ENCODE measurements around the gene HINT2. TPM values are rescaled to one million over a fixed set of nuclear protein-coding genes. Genes with fewer than 3 reads are reported as not detected.

Gene HINT2
- total RNA-seq, result 30.3 to 32.8 TPM (median 32.0 TPM) in 3 replicates
- long read RNA-seq, transcript HINT2-201 (5 exons, 628 nt), result major isoform, 27 of 50 reads
- long read RNA-seq, partial matches to known transcripts, result 20 of 50 reads
- long read RNA-seq, other reads (novel, unspliced or antisense), result 2 of 50 reads

GRCh38 chr9:35814841-35815543 lies at the start of gene HINT2:
Gene HINT2, minus strand, starts transcription at chr9:35815042. Its CDS starts 63 bp downstream, at chr9:35814979.
- TF ChIP-seq, protein P1, sequence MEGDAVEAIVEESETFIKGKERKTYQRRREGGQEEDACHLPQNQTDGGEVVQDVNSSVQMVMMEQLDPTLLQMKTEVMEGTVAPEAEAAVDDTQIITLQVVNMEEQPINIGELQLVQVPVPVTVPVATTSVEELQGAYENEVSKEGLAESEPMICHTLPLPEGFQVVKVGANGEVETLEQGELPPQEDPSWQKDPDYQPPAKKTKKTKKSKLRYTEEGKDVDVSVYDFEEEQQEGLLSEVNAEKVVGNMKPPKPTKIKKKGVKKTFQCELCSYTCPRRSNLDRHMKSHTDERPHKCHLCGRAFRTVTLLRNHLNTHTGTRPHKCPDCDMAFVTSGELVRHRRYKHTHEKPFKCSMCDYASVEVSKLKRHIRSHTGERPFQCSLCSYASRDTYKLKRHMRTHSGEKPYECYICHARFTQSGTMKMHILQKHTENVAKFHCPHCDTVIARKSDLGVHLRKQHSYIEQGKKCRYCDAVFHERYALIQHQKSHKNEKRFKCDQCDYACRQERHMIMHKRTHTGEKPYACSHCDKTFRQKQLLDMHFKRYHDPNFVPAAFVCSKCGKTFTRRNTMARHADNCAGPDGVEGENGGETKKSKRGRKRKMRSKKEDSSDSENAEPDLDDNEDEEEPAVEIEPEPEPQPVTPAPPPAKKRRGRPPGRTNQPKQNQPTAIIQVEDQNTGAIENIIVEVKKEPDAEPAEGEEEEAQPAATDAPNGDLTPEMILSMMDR (IDR thresholded peaks at IDR 0.05), result no peak
- no peaks in the 10 kb centered on the region for H3K9me3 Mint-ChIP-seq (ENCODE audit: low read depth)
- no peaks in the 10 kb centered on the region for H3K27me3 Mint-ChIP-seq (ENCODE audit: low read depth)
- peak; percentile 97 for DNase-seq (ENCODE audit: low spot score)
- no peaks in the 10 kb centered on the region for H3K36me3 Mint-ChIP-seq (ENCODE audit: low read depth)
- H3K4me3 Mint-ChIP-seq (ENCODE audit: unreplicated experiment), result peak within 1 kb of the TSS; percentile 84
- peak within 1 kb of the TSS; percentile 91 for H3K27ac Mint-ChIP-seq (ENCODE audit: unreplicated experiment)
- peaks cover 32% of the 10 kb centered on the region for H3K4me1 Mint-ChIP-seq (ENCODE audit: low read depth)

DNA sequence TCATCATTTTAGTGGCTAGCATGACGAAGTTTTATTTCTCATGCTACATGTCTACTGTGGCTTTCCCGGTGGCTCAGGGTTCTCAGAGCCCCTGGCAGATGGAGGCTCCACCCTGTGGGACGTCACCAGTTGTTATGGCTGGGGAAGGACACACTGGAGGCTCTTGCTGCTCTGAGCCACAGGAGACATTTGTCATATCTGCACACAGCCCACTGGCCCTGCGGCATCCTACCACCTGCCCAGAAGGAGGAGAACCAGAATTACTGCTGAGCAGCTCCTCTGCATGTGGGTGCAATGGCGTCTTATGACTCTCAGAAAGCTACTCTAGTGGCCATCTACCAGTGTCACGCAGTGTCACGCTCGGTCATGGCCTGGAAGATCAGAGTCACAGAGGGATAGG lies 48.7 kb upstream of the HINT2 start:
- no peak for DNase-seq (ENCODE audit: low spot score)
- H3K9me3 Mint-ChIP-seq (ENCODE audit: low read depth), result no peaks in the 10 kb centered on the region
- H3K4me1 Mint-ChIP-seq (ENCODE audit: low read depth), result no peaks in the 10 kb centered on the region
- H3K4me3 Mint-ChIP-seq (ENCODE audit: unreplicated experiment), result no peak overlapping the region
- H3K27ac Mint-ChIP-seq (ENCODE audit: unreplicated experiment), result no peak overlapping the region
- TF ChIP-seq, protein P1 (IDR thresholded peaks at IDR 0.05), result no peak
- H3K27me3 Mint-ChIP-seq (ENCODE audit: low read depth), result peaks cover 30% of the 10 kb centered on the region
- no peaks in the 10 kb centered on the region for H3K36me3 Mint-ChIP-seq (ENCODE audit: low read depth)

DNA sequence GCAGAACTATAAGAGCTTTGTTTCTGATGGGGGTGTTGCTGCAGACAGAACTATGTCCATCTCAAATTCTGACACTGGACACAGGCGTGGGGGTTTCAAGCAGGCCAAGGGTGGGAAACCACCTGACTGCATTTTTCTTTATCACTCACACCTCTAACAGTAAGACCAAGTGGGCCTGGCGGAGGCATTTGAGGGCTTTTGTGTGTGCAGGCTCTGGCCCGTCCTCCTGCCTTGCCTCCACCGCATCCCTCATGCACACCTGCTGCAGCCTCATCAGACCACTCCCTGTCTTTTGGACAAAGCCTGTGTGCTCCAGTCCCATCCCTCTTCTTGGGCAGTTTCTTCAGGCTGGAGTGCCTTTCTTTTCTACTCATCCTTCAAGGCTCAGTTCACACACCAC lies 47.5 kb upstream of the HINT2 start:
- Mint-ChIP-seq H3K9me3 (ENCODE audit: low read depth) (no peaks in the 10 kb centered on the region), H3K4me1 (ENCODE audit: low read depth) (no peaks in the 10 kb centered on the region), H3K4me3 (ENCODE audit: unreplicated experiment) (no peak overlapping the region), H3K27ac (ENCODE audit: unreplicated experiment) (no peak overlapping the region), H3K36me3 (ENCODE audit: low read depth) (no peaks in the 10 kb centered on the region), H3K27me3 (ENCODE audit: low read depth) (peaks cover 30% of the 10 kb centered on the region)
- DNase-seq (ENCODE audit: low spot score), result no peak
- TF ChIP-seq, protein P1 (IDR thresholded peaks at IDR 0.05), result no peak

DNA sequence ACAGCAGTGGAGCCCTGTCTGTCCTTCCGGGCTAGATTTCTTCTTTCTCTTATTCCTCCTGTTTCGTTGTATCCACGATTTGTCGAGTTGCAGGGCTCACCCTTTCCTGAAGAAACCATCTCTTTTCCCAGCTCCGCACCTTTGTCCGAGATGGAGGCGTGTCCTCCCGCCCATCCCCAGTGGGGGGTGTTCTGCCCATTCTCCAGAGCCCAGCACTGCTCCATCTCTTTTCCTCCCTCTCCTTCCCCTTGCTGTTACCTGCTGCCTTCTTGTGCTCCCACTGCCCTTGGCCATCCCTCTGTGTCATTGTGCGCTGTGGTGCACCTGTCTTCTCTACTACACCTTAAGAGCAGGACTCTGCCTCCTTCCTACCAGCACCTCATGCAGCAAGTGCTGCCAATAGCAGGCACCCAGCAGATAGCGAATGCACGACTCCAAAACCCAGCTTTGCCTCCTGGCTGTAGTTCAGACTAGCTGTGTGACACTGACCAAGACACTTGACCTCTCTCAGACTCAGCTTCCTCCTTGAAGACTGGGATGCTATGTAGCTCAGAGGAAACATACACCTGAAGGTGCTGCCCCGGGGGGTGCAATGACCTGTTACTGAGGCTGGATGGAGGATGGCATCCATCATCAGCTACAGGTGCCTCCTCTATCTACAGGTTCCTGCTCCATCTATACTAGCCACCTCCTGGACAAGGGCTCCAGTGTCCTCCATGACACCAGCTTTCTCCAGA lies 46.5 kb upstream of the HINT2 start:
- no peak overlapping the region for H3K4me3 Mint-ChIP-seq (ENCODE audit: unreplicated experiment)
- no peaks in the 10 kb centered on the region for H3K36me3 Mint-ChIP-seq (ENCODE audit: low read depth)
- H3K27me3 Mint-ChIP-seq (ENCODE audit: low read depth), result peaks cover 30% of the 10 kb centered on the region
- DNase-seq (ENCODE audit: low spot score), result no peak
- H3K27ac Mint-ChIP-seq (ENCODE audit: unreplicated experiment), result no peak overlapping the region
- H3K9me3 Mint-ChIP-seq (ENCODE audit: low read depth), result no peaks in the 10 kb centered on the region
- no peaks in the 10 kb centered on the region for H3K4me1 Mint-ChIP-seq (ENCODE audit: low read depth)
- TF ChIP-seq, protein P1 (IDR thresholded peaks at IDR 0.05), result no peak

DNA sequence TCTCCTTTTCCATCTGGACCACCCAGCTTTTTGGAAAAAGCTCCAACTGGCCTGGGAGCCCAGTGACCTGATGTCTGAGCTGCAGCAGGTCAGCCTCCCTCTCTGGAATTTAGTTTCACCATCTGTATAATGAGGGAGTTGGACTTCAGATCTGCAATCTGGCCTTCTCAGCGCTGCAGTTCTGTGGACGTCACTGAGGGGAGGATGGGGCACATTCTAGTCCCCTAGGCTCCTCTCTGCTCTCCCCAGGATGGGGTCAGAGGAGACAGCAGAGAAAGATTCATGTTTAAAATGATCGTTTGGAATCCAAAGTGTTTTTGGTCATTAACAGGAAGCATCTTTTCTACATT lies 45.1 kb upstream of the HINT2 start:
- Mint-ChIP-seq H3K4me3 (ENCODE audit: unreplicated experiment) (no peak overlapping the region), H3K27ac (ENCODE audit: unreplicated experiment) (no peak overlapping the region), H3K9me3 (ENCODE audit: low read depth) (no peaks in the 10 kb centered on the region), H3K36me3 (ENCODE audit: low read depth) (peaks cover 1% of the 10 kb centered on the region), H3K4me1 (ENCODE audit: low read depth) (no peaks in the 10 kb centered on the region), H3K27me3 (ENCODE audit: low read depth) (peaks cover 30% of the 10 kb centered on the region)
- TF ChIP-seq, protein P1 (IDR thresholded peaks at IDR 0.05), result no peak
- DNase-seq (ENCODE audit: low spot score), result no peak

Measured in chondrocyte (in vitro differentiated cells).